ENCODE results near the gene CFAP210.
"Not testable (repeated sequence)": the region's sequence is repeated elsewhere in the genome, so short reads cannot be mapped to it uniquely, and the experiment has no call there.

The CFAP210 gene

GRCh38 chr2:169711751-169712509, 17.7 kb upstream of the CFAP210 start:
- DNase-seq (ENCODE audit: low read depth) = no peak

- DNase-seq (ENCODE audit: low read depth) = no peak
These were observed 15.8 kb upstream of the CFAP210 start for GRCh38 chr2:169709981-169710380.

DNA sequence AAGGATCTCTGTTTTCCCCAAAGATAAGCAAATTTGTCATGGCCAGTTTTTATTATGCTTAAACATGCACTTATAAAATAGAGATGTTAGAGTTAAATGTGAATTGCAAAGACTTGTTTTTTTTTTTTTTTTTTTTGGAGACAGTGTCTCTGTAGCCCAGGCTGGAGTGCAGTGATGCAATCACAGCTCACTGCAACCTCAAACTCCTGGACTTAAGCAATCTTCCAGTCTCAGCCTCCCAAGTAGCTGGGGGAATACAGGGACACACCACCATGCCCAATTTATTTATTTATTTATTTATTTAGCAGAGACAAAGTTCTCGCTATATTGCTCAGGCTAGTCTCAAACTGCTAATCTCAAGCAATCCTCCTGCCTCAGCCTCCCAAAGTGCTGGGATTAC, 15.1 kb upstream of the CFAP210 start:
- peak; percentile 70 for DNase-seq (ENCODE audit: low read depth)

DNA sequence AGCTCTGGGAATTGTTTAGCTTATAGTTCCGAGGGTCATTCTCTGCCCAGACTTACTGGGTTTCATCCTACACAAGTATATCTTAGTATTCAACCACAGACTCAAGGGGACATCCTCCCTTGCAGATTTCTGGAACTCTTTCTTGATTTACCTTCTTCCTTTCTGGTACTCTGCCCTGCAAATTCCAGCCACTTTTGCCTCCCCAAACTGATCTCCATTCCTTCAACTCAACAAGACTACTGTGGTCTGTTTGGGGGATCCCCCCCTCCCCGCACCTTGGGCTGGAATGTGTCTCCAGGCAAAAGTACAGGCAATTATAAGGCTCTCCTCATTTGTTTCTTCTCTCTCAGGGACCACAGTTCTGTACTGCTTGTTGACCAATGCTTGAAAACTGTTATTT, 13.4 kb upstream of the CFAP210 start:
- peak; percentile 59 for DNase-seq (ENCODE audit: low read depth)

GRCh38 chr2:169705927-169706326, 11.7 kb upstream of the CFAP210 start:
- peak; percentile 95 for DNase-seq (ENCODE audit: low read depth)

DNA sequence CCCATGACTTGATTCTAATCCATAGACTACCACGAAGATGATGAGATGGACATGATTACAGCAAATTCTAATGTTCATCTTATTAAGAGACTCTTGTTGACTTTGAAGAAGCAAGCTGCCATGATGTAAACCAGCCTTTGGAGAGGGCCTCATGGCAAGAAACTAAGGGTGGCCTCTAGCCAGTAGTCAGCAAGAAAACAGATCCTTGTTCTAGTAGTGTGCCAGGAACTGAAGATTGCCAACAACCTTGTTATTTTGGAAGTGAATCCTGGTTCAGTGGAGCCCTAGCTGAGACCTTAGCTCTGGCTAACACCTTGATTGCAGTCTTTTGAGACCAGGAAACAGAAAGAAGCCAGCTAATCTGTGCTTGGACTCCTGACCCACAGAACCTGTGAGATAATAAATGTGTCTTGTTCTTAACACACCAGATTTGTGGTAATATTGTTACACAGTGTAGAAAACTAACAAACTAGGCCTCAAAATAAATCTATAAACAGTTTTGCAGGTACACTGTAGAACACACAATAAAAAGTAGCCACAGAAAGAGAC, 10.0 kb upstream of the CFAP210 start:
- DNase-seq (ENCODE audit: low read depth) = no peak

- DNase-seq (ENCODE audit: low read depth) = no peak
These were observed 8.8 kb upstream of the CFAP210 start for GRCh38 chr2:169702996-169703395.

DNA sequence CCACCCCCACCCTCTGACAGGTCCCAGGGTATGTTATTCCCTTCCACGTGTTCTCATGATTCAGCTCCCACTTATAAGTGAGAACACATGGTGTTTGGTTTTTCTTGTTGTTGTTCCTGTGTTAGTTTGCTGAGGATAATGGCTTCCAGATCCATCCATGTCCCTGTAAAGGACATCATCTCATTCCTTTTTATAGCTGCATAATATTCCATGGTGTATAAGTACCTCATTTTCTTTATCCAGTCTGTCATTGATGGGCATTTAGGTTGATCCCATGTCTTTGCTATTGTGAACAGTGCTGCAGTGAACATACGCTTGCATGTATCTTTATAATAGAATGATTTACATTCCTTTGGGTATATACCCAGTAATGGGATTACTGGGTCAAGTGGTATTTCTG, 5.0 kb upstream of the CFAP210 start:
- DNase-seq (ENCODE audit: low read depth) = not testable (repeated sequence)

DNA sequence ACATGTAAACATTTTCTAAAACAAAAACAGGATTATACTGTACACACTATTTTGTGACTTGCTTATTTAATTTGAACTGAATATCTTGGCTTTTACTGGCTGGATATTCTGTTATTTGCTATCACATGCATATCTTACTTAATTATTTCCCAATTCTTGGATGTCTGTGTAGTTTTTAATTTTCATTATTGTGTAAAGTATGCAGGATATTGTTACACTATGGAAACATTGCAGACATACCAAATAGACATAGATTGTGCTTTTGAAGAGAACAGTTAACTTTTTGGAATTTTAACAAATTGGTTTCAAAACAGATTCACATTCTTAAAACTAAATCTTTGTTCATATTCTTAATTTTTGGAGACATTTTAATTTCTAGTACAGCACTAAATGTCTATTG, 2.2 kb upstream of the CFAP210 start:
- no peak for DNase-seq (ENCODE audit: low read depth)

GRCh38 chr2:169694894-169695260, 672 bp upstream of the CFAP210 start:
- DNase-seq (ENCODE audit: low read depth) = no peak

- no peak for DNase-seq (ENCODE audit: low read depth)
These were observed 845 bp downstream of the CFAP210 start for GRCh38 chr2:169693360-169693759.

GRCh38 chr2:169692718-169693117, 1.5 kb downstream of the CFAP210 start:
- DNase-seq (ENCODE audit: low read depth) = no peak

DNA sequence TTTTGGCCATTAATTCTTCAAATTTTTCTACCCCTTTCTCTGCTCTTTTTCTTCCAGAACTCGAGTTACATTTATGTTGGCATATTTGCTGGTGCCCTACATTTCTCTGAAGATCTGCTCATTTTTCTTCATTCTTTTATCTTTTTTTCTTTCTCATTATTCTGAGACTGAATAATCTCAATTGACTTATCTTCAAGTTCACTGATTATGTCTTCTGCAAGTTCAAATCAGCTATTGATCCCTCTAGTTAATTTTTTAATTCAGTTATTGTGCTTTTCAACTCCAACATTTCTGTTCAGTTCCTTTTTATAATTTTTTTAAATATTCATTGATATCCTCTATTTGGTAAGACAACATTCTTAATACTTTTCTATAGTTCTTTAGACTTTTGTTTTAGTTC, 3.2 kb downstream of the CFAP210 start:
- DNase-seq (ENCODE audit: low read depth) = no peak

- not testable (repeated sequence) for DNase-seq (ENCODE audit: low read depth)
These were observed 6.3 kb downstream of the CFAP210 start for GRCh38 chr2:169687943-169688342.

- DNase-seq (ENCODE audit: low read depth) = not testable (repeated sequence)
These were observed 7.4 kb downstream of the CFAP210 start for GRCh38 chr2:169686825-169687224.

DNA sequence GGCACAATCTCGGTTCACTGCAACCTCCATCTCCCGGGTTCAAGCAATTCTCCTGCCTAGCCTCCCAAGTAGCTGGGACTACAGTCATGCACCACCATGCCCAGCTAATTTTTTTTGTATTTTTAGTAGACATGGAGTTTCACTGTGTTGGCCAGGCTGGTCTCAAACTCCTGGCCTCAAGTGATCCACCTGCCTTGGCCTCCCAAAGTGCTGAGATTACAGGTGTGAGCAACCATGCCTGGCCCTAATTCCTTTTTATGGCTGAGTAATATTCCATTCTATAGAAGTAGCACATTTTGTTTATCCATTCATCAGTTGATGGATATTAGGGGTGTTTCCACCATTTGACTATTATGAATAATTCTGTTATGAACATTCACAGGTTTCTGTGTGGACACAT, 9.5 kb downstream of the CFAP210 start:
- DNase-seq (ENCODE audit: low read depth) = not testable (repeated sequence)

GRCh38 chr2:169684135-169684565, 10.1 kb downstream of the CFAP210 start:
- DNase-seq (ENCODE audit: low read depth) = no peak

DNA sequence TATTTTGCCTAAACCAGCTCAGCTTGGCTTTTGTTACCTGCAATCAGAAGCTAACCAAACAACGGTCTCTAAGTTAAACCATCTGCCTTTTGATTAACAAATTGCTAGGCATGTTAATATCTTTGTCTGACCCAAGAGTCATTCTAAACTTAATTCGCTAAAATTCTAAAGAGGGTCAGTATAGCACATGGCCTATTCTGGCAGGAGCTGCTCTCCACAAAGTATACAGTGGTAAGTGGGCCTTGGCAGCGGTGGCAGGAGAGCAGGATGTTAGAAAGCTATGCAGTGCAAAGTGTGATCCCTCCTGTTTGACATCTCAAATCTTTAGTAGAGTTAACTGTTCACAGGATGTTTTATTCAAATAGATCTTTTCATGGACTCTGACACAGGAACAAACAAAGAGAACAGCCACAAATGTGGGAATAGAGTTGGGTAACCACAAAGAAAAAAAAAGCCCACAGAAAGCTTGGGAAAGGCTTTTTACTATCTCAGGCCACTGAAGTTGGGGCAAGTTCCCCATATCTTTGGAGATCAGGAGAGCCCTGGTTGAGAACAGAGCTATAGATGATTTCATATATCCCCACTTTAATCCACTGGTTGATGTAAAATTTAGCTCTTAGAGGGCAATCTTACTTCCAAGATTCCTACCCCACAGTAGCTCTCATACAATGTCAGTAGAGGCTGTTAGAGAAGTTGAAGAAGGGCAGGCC, 10.6 kb downstream of the CFAP210 start:
- no peak for DNase-seq (ENCODE audit: low read depth)

- DNase-seq (ENCODE audit: low read depth) = no peak
These were observed 11.2 kb downstream of the CFAP210 start for GRCh38 chr2:169683054-169683424.

GRCh38 chr2:169676850-169677249, 17.4 kb downstream of the CFAP210 start:
- no peak for DNase-seq (ENCODE audit: low read depth)

DNA sequence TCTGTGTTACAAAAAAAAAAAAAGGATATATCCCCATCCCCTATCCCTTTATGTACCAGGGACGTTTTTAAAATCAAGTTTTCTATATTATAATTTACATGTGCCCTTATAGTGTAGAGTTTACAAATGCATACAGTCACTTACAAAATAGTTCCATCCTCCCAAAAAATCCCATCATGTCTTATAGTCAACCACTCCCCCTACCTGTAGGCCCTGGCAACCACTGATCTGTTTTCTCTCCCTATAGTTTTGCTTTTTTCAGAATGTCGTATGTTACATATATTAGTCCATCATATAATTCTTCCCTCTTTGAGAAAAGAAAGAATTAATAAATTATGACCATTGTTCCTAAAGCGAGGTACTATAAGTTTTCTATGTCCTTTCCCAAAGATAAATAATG, 17.8 kb downstream of the CFAP210 start:
- DNase-seq (ENCODE audit: low read depth) = no peak

DNA sequence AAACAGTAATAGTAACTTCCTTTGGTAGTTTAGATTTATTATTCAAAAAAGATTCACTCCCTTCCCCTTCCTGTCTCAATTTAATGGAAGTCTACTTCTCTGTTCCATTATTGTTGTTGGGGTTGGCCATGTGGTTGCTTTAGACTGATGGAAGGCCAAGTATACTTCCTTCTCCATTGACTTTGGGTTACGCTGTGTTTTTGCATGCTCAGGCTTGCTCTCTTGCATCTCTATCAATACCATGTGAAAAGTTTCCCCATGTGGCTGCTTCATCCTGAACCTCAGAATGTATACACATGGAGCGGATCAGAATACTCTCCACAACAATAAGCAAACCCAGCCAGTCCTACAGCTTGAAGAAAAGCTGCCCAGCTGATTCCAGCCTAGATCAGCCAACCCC, 20.3 kb downstream of the CFAP210 start:
- no peak for DNase-seq (ENCODE audit: low read depth)

- no peak for DNase-seq (ENCODE audit: low read depth)
These were observed 21.1 kb downstream of the CFAP210 start for GRCh38 chr2:169673106-169673505.
